Peyer's patch (tissue), 4 donors: ENCODE results near the gene SERPINB4.

Source experiments
- CTCF ChIP-seq, 6 experiments: fragments of 450-650 bp in 4 of 6; fragments of 200-600 bp in 2 of 6; sonication (generic) in 1 of 6; IDR thresholded peaks; one replicate each; pipeline ENCODE4 v1.5.1; 2017 to 2019; ENCODE audit warnings: antibody characterized with exemption in 6 of 6, mild to moderate bottlenecking in 3 of 6, moderate library complexity in 1 of 6
- POLR2A ChIP-seq, 2 donors: fragments of 450-650 bp; IDR thresholded peaks; one replicate each; pipeline ENCODE4 v1.5.1; 2017; ENCODE audit warnings: antibody characterized with exemption in 2 of 2, mild to moderate bottlenecking in 2 of 2, moderate library complexity in 2 of 2

GRCh38 chr18:63683890-63684289 lies 39.8 kb upstream of the SERPINB4 start:
- TF ChIP-seq CTCF (IDR thresholded peaks at IDR 0.05) (no peak), POLR2A (IDR thresholded peaks at IDR 0.05) (no peak)
